ENCODE results near the gene MCF2L2.

DNA sequence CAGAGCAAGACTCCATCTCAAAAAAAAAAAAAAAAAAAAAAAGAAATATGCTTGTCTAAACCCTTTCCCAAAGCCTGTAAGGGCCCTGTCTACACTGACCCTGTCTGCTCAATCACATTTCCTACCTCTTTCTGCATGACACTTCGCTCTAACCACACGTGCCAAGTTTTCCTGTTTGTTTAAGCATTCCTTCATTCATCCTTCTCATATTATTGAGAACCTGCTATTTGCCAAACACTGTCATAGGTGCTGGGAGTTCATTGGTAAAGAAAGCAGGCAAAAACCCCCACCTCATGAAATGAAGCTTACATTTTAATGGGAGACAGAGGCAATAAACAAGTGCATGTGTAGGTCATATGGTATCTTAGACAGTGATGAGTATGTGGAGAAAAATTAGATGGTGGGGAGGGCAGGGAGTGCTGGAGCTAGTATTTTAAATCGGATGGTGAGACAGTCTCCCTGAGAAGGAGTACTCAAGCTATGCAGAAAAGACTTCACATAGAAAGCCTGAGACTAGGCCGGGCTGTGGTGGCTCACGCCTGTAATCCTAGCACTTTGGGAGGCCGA lies 127.3 kb downstream of the MCF2L2 start:
- TF ChIP-seq, protein P1, sequence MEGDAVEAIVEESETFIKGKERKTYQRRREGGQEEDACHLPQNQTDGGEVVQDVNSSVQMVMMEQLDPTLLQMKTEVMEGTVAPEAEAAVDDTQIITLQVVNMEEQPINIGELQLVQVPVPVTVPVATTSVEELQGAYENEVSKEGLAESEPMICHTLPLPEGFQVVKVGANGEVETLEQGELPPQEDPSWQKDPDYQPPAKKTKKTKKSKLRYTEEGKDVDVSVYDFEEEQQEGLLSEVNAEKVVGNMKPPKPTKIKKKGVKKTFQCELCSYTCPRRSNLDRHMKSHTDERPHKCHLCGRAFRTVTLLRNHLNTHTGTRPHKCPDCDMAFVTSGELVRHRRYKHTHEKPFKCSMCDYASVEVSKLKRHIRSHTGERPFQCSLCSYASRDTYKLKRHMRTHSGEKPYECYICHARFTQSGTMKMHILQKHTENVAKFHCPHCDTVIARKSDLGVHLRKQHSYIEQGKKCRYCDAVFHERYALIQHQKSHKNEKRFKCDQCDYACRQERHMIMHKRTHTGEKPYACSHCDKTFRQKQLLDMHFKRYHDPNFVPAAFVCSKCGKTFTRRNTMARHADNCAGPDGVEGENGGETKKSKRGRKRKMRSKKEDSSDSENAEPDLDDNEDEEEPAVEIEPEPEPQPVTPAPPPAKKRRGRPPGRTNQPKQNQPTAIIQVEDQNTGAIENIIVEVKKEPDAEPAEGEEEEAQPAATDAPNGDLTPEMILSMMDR (IDR thresholded peaks at IDR 0.05), result no peak
- TF ChIP-seq EZH2 (IDR thresholded peaks at IDR 0.05; ENCODE audit: borderline replicate concordance, insufficient read depth, low read depth, low read length, poor library complexity, severe bottlenecking), result no peak

All from B cell (primary cell).